GM21526 (cell line): ENCODE results near the gene SMO.
"Not testable (repeated sequence)": the region's sequence is repeated elsewhere in the genome, so short reads cannot be mapped to it uniquely, and the experiment has no call there.

Experiments
- ATAC-seq: cut with Tn5 transposase; IDR thresholded peaks from one replicate; pipeline ENCODE4 v1.9.1; 2021; ENCODE audit warnings: moderate library complexity; ENCODE audit not compliant: unreplicated experiment, low FRiP score

SMO gene

GRCh38 chr7:129205987-129206785, 17.8 kb downstream of the SMO start:
- ATAC-seq: no peak

- ATAC-seq: no peak
Measured at GRCh38 chr7:129208667-129209066, 20.2 kb downstream of the SMO start.

GRCh38 chr7:129209067-129209926, 20.9 kb downstream of the SMO start:
- no peak for ATAC-seq

- ATAC-seq: no peak
Measured at GRCh38 chr7:129210256-129210988, 22.0 kb downstream of the SMO start.

GRCh38 chr7:129210989-129211312, 22.5 kb downstream of the SMO start:
- no peak for ATAC-seq

- ATAC-seq: no peak
Measured at GRCh38 chr7:129212126-129212525, 23.7 kb downstream of the SMO start.

GRCh38 chr7:129212596-129212995, 24.2 kb downstream of the SMO start:
- no peak for ATAC-seq

GRCh38 chr7:129213828-129214227, 25.4 kb downstream of the SMO start:
- no peak for ATAC-seq

GRCh38 chr7:129215691-129216090, 27.3 kb downstream of the SMO start:
- not testable (repeated sequence) for ATAC-seq

- ATAC-seq: not testable (repeated sequence)
Measured at GRCh38 chr7:129216101-129216715, 27.8 kb downstream of the SMO start.

GRCh38 chr7:129216821-129217416, 28.5 kb downstream of the SMO start:
- not testable (repeated sequence) for ATAC-seq

- no peak for ATAC-seq
Measured at GRCh38 chr7:129218514-129219062, 30.2 kb downstream of the SMO start.

- not testable (repeated sequence) for ATAC-seq
Measured at GRCh38 chr7:129219166-129219565, 30.7 kb downstream of the SMO start.

GRCh38 chr7:129222064-129222463, 33.6 kb downstream of the SMO start:
- ATAC-seq: no peak

GRCh38 chr7:129224251-129225205, 36.1 kb downstream of the SMO start, which contains the start of gene AHCYL2:
Gene AHCYL2, plus strand, starts transcription at chr7:129225030.
- peak; percentile 86 for ATAC-seq

GRCh38 chr7:129225206-129225930, 36.9 kb downstream of the SMO start:
- peak; percentile 35 for ATAC-seq

GRCh38 chr7:129225931-129226572, 37.6 kb downstream of the SMO start:
- ATAC-seq: no peak
